ENCODE measurements around the gene SPDYE3.
"Not testable (repeated sequence)": the region's sequence is repeated elsewhere in the genome, so short reads cannot be mapped to it uniquely, and the experiment has no call there.

The SPDYE3 gene

GRCh38 chr7:100288258-100288657 lies 19.2 kb upstream of the SPDYE3 start:
- not testable (repeated sequence) for DNase-seq

- DNase-seq: not testable (repeated sequence)
Measured at GRCh38 chr7:100292162-100292561, 15.3 kb upstream of the SPDYE3 start.

- DNase-seq: not testable (repeated sequence)
Measured at GRCh38 chr7:100295269-100295668, 12.2 kb upstream of the SPDYE3 start.

GRCh38 chr7:100297852-100298631 lies 9.5 kb upstream of the SPDYE3 start:
- DNase-seq: not testable (repeated sequence)

DNA sequence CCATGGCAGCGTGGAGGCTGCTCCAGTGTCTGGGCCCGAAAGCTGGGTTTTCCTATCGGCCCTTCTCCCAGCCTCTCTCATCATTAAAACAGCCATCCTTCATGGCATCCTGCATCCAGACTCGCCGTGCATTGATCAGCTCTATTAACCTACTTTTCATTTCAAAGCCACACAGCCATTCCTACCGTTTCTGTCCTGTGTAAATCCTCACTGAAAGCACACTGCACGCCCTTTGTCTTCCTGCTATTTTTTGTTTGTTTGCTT lies 8.9 kb upstream of the SPDYE3 start:
- DNase-seq: not testable (repeated sequence)

- not testable (repeated sequence) for DNase-seq
Measured at GRCh38 chr7:100304526-100304925, 3.0 kb upstream of the SPDYE3 start.

DNA sequence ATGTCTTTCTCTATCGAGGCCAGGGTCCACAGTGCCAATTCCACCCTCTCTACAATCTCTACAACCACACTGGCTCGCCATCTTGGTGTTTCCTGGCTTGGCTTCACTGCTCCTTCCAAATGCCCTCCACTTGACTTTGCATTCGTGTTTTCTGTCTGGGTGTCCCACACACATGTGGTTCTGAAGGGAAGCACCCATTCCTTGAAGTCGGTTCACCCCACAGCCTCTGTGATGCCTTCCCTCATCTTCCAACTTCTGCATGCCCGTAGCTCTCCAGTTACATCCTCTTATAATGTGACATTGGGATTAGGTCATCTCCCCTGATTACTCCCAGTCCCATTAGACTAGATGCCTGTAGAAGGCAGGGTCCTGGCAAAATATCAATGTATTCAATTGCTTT lies 10.8 kb downstream of the SPDYE3 start:
- not testable (repeated sequence) for DNase-seq

DNA sequence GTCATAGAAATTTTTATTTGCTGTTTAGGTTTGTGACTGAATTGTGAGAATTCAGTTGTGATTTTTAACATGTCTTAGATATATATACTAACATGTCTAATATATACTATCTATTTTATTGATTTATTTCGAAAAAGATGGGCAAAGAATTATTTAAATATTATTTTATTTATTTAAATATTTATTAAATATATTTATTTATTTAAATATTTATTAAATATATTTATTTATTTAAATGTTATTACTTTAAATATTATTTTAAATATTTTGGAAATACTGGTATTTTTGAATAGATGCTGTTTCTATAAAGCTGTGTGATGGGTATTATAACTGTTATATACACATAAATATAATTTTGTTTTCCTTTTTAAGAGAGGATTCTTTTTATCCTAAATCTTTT lies 14.1 kb downstream of the SPDYE3 start:
- DNase-seq: not testable (repeated sequence)

DNA sequence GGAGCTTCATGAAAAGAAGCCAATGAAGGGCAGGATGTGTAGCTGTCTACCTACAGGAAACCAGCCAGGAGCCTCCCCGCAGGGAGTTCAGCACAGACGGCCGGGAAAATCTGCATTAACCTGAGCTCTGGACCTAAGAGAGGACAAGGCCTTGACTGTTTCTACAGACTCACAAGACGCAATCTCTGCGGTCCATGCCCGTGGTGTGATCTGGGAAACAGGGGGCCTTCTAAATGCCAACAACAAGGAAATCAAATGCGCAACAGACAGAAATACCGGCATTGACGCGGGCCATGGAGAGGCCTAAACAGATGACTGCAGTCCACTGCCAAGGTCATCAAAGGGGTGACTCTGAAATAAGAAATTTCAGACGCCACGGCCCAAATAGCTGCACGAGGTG lies 16.7 kb downstream of the SPDYE3 start:
- not testable (repeated sequence) for DNase-seq

DNA sequence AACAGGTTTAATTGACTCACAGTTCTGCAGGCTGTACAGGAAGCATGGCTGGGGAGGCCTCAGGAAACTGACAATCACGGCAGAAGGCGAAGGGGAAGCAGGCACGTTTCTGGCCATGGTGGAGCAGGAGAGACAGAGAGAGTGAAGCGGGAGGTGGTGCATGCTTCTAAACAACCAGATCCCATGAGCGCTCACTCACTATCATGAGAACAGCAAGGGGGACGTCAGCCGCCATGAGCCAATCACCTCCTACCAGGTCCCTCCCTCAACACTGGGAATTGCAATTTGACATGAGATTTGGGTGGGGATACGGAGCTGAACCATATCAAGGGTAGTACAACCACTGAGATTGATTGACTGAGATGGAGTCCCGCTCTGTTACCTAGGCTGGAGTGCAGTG lies 18.2 kb downstream of the SPDYE3 start:
- DNase-seq: not testable (repeated sequence)

DNA sequence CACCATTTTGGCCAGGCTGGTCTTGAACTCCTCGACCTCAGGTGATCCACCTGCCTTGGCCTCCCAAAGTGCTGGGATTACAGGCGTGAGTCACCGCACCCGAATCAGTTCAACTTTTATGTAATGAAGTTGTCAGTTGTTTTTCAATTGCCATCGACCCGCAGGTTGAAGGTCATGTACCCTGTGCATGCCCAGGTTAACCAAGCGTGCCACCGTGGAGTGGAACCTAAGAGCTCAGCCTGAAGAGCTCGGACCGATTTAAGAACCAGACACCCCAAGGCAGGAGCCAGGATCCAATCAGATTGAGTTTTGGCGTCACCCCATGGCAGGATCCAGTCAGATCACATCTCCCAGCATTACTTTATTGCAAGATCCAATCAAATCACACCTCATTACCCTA lies 19.4 kb downstream of the SPDYE3 start:
- DNase-seq: not testable (repeated sequence)

- peak; percentile 98 for DNase-seq
Measured at GRCh38 chr7:100335566-100336466, 28.3 kb downstream of the SPDYE3 start.

DNA sequence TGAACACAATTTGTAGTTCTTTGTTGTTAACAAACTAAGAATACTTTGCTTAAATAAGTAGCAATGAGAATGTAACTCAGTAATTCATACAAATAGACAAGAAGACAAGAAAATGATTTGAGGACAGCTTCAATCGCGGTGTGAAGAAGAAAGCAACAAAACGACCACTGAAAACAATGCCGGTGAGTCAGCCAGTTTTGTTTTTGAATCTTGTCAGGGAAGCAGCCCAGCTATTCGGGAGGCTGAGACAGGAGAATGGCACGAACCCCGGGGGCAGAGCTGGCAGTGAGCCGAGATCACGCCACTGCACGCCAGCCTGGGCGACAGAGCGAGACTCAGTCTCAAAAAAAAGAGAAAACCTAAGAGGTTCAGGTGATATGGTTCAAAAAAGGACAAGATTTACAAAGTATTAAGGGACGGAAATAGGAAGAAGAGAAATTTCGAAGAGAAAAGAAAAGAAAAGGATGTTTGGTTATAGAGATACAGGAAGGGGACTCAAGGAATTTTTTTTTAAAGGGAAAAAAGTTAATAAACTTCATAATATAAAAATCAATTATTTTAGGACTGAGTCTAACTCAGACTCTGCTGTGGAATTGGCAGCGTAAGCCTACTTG lies 30.7 kb downstream of the SPDYE3 start:
- DNase-seq: not testable (repeated sequence)

DNA sequence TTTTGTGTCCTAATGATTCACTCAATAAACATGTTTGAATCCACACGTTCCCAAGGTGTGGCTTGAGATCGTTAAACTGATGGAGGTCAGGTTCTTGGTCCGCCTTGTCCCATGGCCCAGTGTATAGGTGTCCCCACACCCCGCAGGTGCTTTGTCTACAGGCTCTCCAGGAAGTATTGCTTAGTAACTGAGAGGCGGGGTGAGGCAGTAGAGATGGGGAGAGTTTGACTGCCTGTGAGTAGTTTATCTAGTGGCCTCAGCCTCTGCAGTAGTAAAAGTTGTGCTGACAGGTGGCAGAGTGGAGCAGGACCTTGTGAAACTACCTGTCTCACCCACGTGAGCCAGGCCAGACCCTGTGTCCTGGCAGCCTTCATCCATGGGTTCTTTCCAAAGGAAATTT lies 33.8 kb downstream of the SPDYE3 start:
- DNase-seq: not testable (repeated sequence)

DNA sequence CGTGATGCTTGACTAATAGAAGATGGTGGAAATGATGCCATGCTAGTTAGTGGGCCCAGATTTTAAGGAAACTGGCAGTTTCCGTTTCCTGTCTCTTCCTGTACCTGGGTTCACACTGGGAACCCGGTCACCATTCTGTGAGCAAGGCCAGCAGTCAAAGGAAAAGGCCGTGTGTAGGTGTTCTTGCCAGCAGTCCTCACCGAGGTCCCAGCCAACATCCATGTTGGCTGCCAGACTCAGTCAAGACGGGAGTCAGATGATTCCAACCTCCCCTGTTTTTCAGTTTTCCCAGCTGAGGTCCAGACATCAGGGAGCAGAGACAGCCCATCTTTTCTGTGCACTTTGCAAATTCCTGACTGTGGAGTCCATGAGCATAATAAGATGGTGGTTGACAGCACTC lies 35.3 kb downstream of the SPDYE3 start:
- DNase-seq: no peak

GRCh38 chr7:100344124-100344559 lies 36.6 kb downstream of the SPDYE3 start:
- not testable (repeated sequence) for DNase-seq

DNA sequence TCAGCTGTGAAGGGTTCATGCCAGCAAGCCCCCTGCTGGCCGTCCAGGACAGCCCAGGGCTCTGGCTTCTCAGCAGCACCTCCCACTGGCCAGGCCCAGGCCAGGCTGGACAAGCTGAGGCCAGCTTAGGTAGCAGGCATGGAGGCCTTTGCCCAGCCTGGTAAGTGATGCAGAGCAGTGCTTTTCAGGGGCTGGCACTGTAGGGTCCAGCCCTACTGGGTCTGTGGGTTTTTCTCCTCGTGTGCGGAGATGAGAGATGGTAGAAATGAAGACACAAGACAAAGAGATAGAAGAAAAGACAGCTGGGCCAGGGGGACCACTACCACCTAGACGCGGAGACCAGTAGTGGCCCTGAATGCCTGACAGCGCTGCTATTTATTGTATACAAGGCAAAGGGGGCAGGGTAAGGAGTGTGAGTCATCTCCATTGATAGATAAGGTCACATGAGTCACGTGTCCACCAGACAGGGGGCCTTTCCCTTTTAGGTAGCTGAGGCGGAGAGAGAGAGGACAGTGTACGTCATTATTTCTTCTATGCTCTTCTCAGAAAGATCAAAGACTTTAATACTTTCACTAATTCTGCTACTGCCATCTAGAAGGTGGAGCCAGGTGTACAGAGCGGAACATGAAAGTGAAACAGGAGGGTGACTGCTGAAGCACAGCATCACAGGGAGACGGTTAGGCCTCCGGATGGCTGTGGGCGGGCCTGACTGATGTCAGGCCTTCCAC lies 37.2 kb downstream of the SPDYE3 start:
- DNase-seq: not testable (repeated sequence)

- not testable (repeated sequence) for DNase-seq
Measured at GRCh38 chr7:100345288-100345672, 37.8 kb downstream of the SPDYE3 start.

DNA sequence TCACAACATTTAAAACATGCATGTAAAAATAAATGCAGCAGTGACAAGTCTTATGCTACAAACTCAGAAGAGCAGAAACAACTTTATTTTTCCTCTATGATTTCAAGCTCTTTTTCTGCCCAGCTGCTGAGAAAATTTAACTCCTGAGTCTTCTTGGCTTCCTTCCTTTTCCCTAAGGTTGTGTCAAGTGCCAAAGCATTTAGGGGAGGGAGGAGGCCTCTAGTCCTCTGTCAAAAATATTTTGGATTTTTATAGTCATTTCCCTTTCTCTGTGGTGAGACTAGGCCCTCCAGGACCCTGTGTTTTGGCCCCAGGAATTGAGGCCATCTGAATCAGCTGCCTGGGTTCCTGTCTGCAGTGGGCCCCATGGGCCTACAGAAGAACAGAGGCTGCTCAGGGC lies 39.4 kb downstream of the SPDYE3 start:
- DNase-seq: no peak

DNA sequence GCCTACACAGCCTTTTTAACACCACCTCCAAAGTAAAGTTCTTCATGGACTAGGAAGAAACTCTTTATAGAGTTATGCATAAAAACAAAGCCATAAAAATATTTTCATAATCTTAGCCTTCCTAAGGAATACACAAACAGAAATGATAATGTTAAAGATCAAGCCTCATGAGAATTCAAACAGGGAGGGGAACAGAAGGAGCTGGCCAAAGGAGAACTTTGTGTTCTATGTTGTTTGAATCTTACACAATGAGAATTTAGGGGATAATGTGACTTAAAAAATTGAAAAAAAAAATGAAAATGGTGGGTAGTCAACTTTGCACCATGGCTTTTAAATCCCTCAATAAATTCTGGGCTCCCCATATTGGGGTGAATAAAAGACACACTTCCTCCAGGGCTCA lies 41.3 kb downstream of the SPDYE3 start:
- no peak for DNase-seq

DNA sequence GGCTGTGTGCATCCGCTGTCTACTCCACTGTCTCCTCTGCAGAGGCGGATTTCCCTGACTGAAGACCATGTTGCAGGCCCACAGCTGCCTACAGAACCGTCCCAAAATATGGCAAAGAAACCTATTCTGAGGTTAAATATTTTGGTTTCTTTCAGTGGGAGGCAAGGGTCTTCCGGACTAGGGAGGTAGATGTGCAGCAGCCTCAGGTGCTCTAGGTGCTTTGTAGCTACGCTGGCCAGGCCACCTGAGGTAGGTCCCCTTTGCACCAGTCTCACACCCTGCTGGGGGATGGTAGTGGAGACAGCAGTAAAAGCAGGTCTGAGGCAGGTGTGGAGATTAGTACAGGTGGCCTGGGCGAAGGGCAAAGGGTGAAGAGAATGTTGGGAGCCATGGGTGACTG lies 42.3 kb downstream of the SPDYE3 start:
- DNase-seq: no peak

DNA sequence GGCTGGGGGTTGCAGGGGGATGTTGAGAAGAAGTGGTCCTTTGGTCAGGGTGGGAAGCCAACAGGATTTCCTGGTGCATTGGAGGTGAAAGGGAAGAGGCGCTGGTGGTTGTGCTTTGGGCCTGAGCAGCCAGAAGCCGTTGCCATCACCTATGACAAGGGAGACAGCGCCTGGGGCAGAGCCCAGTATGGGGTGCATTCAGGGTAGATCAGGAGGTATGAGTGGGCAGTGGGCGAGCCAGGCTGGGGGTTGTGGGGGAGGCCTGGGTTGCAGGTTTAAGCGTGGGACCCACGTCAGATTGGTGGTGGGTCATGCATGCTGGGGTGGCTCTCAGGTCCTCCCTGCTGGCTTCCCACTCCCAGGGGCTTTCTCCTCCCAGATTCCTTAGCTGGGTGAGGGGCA lies 44.2 kb downstream of the SPDYE3 start:
- no peak for DNase-seq

DNA sequence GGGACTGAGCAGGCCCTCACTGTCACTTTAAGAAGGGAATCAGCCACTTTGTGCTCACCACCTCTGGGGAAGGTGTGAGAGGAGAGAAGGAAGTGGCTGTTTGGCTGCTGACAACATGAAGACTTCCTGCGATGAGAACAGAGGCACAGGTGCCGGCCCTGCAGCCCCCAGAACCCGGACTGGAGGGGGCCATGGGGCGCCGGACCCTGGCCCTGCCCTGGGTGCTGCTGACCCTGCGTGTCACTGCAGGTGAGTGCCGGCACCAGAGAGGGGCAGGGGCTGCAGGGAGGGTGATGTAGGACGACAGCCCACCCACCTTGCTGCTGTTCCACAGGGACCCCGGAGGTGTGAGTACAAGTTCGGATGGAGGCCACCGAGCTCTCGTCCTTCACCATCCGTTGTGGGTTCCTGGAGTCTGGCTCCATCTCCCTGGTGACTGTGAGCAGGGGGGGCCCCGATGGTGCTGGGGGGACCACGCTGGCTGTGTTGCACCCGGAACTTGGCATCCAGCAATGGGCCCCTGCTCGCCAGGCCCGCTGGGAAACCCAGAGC lies 44.8 kb downstream of the SPDYE3 start:
- DNase-seq: not testable (repeated sequence)

All from NCI-H526 treated with DMSO at 0.1 percent for 48 hours (cell line).